Neural cell (in vitro differentiated cells): ENCODE results near the gene ANKMY1. TPM values are rescaled to one million over a fixed set of nuclear protein-coding genes. Genes with fewer than 3 reads are reported as not detected.

Experiments used
- H2AFZ ChIP-seq: fragments of 200-600, 300-800 bp; sonication (generic), shearing (Covaris generic); 2 replicates; pipeline ENCODE4 v1.6.0; 2014; ENCODE audit warnings: low read depth, mild to moderate bottlenecking, antibody characterized with exemption, low read length, moderate library complexity
- H3F3A ChIP-seq: fragments of 200-600 bp; shearing (Covaris generic); 2 replicates; pipeline ENCODE4 v1.6.1; 2016; ENCODE audit warnings: mild to moderate bottlenecking, moderate library complexity, mixed read lengths, antibody characterized with exemption, low read length; ENCODE audit not compliant: insufficient read depth, poor library complexity, severe bottlenecking
- H3K27ac ChIP-seq: fragments of 200-600, 300-800 bp; sonication (generic), shearing (Covaris generic); 2 replicates; pipeline ENCODE4 v1.5.1; 2014; ENCODE audit warnings: mild to moderate bottlenecking, low read length, moderate library complexity
- H3K27me3 ChIP-seq: fragments of 300-800, 200-600 bp; sonication (generic), shearing (Covaris generic); 2 replicates; pipeline ENCODE4 v1.6.0; 2014; ENCODE audit warnings: mild to moderate bottlenecking, low read depth, low read length, moderate library complexity; ENCODE audit not compliant: insufficient read depth
- H3K36me3 ChIP-seq: fragments of 300-800, 200-600 bp; sonication (generic), shearing (Covaris generic); 2 replicates; pipeline ENCODE4 v1.5.1; 2014; ENCODE audit warnings: mild to moderate bottlenecking, antibody characterized with exemption, low read length, moderate library complexity; ENCODE audit not compliant: insufficient read depth
- H3K4me2 ChIP-seq: fragments of 300-800, 200-600 bp; sonication (generic), shearing (Covaris generic); 2 replicates; pipeline ENCODE4 v1.6.0; 2014; ENCODE audit warnings: mild to moderate bottlenecking, low read length
- H3K4me3 ChIP-seq: fragments of 300-800, 200-600 bp; sonication (generic), shearing (Covaris generic); 2 replicates; pipeline ENCODE4 v1.5.1; 2014; ENCODE audit warnings: mild to moderate bottlenecking, low read length, moderate library complexity
- H3K79me2 ChIP-seq: fragments of 200-600 bp; shearing (Covaris generic); replicated peaks from 2 replicates; pipeline ENCODE4 v1.6.0; 2014; ENCODE audit warnings: mild to moderate bottlenecking, low read length, moderate library complexity; ENCODE audit not compliant: insufficient read depth
- H3K9ac ChIP-seq: fragments of 300-800, 200-600 bp; sonication (generic), shearing (Covaris generic); 2 replicates; pipeline ENCODE4 v1.6.1; 2016; ENCODE audit warnings: mild to moderate bottlenecking, low read length, mixed read lengths
- H3K9me2 ChIP-seq: fragments of 200-600 bp; shearing (Covaris generic); 2 replicates; pipeline ENCODE4 v1.6.1; 2016; ENCODE audit warnings: mild to moderate bottlenecking, low read length, mixed read lengths; ENCODE audit not compliant: insufficient read depth
- H3K9me3 ChIP-seq: fragments of 200-600, 300-800 bp; sonication (generic), shearing (Covaris generic); 2 replicates; pipeline ENCODE4 v1.6.1; 2016; ENCODE audit warnings: mild to moderate bottlenecking, mixed run types, low read length, moderate library complexity, mixed read lengths
- H4K20me1 ChIP-seq: fragments of 200-600 bp; shearing (Covaris generic); 2 replicates; pipeline ENCODE4 v1.6.1; 2016; ENCODE audit warnings: mild to moderate bottlenecking, mixed run types; ENCODE audit not compliant: insufficient read depth
- EP300 ChIP-seq: fragments of 450-650 bp; conservative IDR thresholded peaks from 2 replicates; pipeline ENCODE4 v1.6.1; 2014; ENCODE audit warnings: antibody characterized with exemption, mild to moderate bottlenecking, moderate library complexity; ENCODE audit not compliant: poor library complexity, severe bottlenecking
- EZH2 ChIP-seq: fragments of 200-600, 300-800 bp; shearing (Covaris generic), sonication (generic); IDR thresholded peaks from 2 replicates; pipeline ENCODE4 v1.6.1; 2014; ENCODE audit warnings: antibody characterized with exemption, low read length, borderline replicate concordance, mild to moderate bottlenecking; ENCODE audit not compliant: insufficient read depth, poor library complexity, severe bottlenecking
- MXI1 ChIP-seq: fragments of 450-650 bp; conservative IDR thresholded peaks from 2 replicates; pipeline ENCODE4 v1.6.1; 2014; ENCODE audit warnings: antibody characterized with exemption, mild to moderate bottlenecking; ENCODE audit not compliant: poor library complexity, severe bottlenecking
- POLR2AphosphoS5 ChIP-seq: IDR thresholded peaks from 2 replicates; pipeline ENCODE4 v1.6.1; 2012
- RAD21 ChIP-seq: fragments of 450-650 bp; conservative IDR thresholded peaks from 2 replicates; pipeline ENCODE4 v1.6.1; 2014; ENCODE audit warnings: antibody characterized with exemption, mild to moderate bottlenecking, moderate library complexity
- SMC3 ChIP-seq: fragments of 450-650 bp; conservative IDR thresholded peaks from 2 replicates; pipeline ENCODE4 v1.6.1; 2014; ENCODE audit warnings: antibody characterized with exemption, mild to moderate bottlenecking, moderate library complexity; ENCODE audit not compliant: poor library complexity
- TAF1 ChIP-seq: IDR thresholded peaks from 2 replicates; pipeline ENCODE4 v1.6.1; 2012; ENCODE audit warnings: low read depth
- polyA plus RNA-seq: library from polyadenylated mRNA; depleted of rRNA; stranded (reverse); fragments of >200 nt; gene quantifications from 2 replicates; pipeline ENCODE4 v1.2.3, GENCODE V29; 2014
- TF ChIP-seq, protein P1 (sequence below): fragments of 450-650 bp; IDR thresholded peaks from 2 replicates; pipeline ENCODE4 v1.5.1; 2014; ENCODE audit warnings: antibody characterized with exemption, mild to moderate bottlenecking, moderate library complexity; ENCODE audit not compliant: poor library complexity, severe bottlenecking
- TF ChIP-seq, protein P2 (sequence below): IDR thresholded peaks from 2 replicates; pipeline ENCODE4 v1.6.1; 2012; ENCODE audit warnings: borderline replicate concordance

The ANKMY1 gene
- polyA plus RNA-seq, 1 donor from 2014 or later = 6.6 TPM

DNA sequence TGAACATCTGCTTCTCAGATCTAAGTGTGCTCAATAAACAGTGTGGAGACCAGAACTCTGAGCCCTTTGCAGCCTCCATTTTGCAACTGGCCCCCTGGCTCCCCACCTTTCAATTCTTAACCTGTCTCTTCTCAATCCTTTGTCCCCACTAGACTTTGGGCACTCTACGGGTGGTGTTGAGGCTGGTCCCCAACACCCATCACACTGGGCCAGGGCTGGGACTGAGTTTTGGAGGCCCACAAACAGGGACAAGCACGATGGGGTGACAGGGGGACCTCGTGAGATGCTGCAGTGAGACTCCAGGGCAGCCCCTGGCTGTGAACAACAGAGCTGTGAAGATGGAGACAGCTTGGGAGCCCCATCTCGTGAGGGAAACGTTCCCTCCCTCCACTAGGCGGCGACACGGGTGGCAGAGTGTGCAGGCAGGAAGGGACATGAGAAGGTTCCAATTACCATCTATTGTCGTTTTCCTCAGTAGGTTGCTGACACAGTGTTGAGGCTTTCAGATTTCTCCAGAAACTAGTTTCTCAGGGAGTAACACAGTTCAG, 1.2 kb downstream of the ANKMY1 start:
- H3K4me2 ChIP-seq = no peak overlapping the region
- no peak overlapping the region for H3K4me3 ChIP-seq

DNA sequence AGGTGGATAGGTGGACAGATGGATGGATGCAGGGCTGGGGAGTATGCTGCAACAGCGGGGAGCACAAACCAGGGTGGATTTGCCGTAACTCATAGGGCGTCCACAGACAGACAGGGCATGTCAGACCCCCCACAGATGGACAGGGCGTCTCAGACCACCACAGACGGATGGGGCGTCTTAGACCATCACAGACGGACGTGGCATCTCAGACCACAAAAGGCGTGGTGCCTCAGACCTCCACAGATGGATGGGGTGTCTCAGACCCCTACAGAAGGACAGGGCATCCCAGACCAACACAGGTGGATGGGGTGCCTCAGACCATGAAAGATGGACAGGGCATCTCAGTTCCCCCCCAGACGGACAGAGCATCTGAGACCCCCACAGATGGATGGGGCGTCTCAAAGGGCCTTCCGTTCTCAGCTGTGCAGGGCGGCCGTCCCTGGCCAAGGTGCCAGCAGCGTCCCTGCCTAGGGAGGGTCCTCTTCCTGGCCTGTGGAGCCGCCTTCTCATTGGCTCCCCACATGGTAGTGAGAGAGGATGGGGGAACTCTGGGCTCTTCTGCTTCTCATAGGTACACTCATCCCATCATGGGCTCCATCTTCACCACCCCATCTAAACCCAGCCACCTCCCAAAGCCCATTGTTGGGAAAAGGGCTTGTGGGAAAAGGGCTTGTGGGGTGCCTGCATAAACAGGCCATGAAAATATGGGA, 2.1 kb downstream of the ANKMY1 start:
- H3K36me3 ChIP-seq = no peaks in the 10 kb centered on the region
- no peak overlapping the region for H2AFZ ChIP-seq
- H3K27me3 ChIP-seq = no peaks in the 10 kb centered on the region
- H3K27ac ChIP-seq = no peak overlapping the region
- no peaks in the 10 kb centered on the region for H3K9me2 ChIP-seq
- H3K4me3 ChIP-seq = no peak overlapping the region
- H3K9ac ChIP-seq = no peak overlapping the region
- no peaks in the 10 kb centered on the region for H3K9me3 ChIP-seq
- H3K4me2 ChIP-seq = no peak overlapping the region
- H4K20me1 ChIP-seq = no peaks in the 10 kb centered on the region
- no peaks in the 10 kb centered on the region for H3K79me2 ChIP-seq
- H3F3A ChIP-seq = no peaks in the 10 kb centered on the region
- no peak for TF ChIP-seq MXI1
- TF ChIP-seq RAD21 = no peak
- no peak for TF ChIP-seq POLR2AphosphoS5
- TF ChIP-seq TAF1 = no peak
- TF ChIP-seq, protein P1, sequence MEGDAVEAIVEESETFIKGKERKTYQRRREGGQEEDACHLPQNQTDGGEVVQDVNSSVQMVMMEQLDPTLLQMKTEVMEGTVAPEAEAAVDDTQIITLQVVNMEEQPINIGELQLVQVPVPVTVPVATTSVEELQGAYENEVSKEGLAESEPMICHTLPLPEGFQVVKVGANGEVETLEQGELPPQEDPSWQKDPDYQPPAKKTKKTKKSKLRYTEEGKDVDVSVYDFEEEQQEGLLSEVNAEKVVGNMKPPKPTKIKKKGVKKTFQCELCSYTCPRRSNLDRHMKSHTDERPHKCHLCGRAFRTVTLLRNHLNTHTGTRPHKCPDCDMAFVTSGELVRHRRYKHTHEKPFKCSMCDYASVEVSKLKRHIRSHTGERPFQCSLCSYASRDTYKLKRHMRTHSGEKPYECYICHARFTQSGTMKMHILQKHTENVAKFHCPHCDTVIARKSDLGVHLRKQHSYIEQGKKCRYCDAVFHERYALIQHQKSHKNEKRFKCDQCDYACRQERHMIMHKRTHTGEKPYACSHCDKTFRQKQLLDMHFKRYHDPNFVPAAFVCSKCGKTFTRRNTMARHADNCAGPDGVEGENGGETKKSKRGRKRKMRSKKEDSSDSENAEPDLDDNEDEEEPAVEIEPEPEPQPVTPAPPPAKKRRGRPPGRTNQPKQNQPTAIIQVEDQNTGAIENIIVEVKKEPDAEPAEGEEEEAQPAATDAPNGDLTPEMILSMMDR = no peak
- no peak for TF ChIP-seq SMC3
- TF ChIP-seq, protein P2, sequence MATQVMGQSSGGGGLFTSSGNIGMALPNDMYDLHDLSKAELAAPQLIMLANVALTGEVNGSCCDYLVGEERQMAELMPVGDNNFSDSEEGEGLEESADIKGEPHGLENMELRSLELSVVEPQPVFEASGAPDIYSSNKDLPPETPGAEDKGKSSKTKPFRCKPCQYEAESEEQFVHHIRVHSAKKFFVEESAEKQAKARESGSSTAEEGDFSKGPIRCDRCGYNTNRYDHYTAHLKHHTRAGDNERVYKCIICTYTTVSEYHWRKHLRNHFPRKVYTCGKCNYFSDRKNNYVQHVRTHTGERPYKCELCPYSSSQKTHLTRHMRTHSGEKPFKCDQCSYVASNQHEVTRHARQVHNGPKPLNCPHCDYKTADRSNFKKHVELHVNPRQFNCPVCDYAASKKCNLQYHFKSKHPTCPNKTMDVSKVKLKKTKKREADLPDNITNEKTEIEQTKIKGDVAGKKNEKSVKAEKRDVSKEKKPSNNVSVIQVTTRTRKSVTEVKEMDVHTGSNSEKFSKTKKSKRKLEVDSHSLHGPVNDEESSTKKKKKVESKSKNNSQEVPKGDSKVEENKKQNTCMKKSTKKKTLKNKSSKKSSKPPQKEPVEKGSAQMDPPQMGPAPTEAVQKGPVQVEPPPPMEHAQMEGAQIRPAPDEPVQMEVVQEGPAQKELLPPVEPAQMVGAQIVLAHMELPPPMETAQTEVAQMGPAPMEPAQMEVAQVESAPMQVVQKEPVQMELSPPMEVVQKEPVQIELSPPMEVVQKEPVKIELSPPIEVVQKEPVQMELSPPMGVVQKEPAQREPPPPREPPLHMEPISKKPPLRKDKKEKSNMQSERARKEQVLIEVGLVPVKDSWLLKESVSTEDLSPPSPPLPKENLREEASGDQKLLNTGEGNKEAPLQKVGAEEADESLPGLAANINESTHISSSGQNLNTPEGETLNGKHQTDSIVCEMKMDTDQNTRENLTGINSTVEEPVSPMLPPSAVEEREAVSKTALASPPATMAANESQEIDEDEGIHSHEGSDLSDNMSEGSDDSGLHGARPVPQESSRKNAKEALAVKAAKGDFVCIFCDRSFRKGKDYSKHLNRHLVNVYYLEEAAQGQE = no peak
- no peak for TF ChIP-seq EP300
- TF ChIP-seq EZH2 = no peak

More for the DNA sequence above, 1.2 kb downstream of the ANKMY1 start:
- no peaks in the 10 kb centered on the region for H3K79me2 ChIP-seq
- no peaks in the 10 kb centered on the region for H3K36me3 ChIP-seq
- H3K9ac ChIP-seq = no peak overlapping the region
- no peaks in the 10 kb centered on the region for H3K9me2 ChIP-seq
- TF ChIP-seq, protein P1 = peak; percentile 21
- TF ChIP-seq POLR2AphosphoS5 = no peak
- H3K27me3 ChIP-seq = no peaks in the 10 kb centered on the region
- no peaks in the 10 kb centered on the region for H3K9me3 ChIP-seq
- H3K27ac ChIP-seq = no peak overlapping the region
- H3F3A ChIP-seq = no peaks in the 10 kb centered on the region
- H4K20me1 ChIP-seq = no peaks in the 10 kb centered on the region
- H2AFZ ChIP-seq = no peak overlapping the region
